ENCODE data around the gene MPP4. TPM values are rescaled to one million over a fixed set of nuclear protein-coding genes. Genes with fewer than 3 reads are reported as not detected.

The MPP4 gene
- total and polyA plus RNA-seq, 2 of the 13 experiments (the other 11 are each of a cell fraction or from before 2014, with no cell fraction given): not detected

DNA sequence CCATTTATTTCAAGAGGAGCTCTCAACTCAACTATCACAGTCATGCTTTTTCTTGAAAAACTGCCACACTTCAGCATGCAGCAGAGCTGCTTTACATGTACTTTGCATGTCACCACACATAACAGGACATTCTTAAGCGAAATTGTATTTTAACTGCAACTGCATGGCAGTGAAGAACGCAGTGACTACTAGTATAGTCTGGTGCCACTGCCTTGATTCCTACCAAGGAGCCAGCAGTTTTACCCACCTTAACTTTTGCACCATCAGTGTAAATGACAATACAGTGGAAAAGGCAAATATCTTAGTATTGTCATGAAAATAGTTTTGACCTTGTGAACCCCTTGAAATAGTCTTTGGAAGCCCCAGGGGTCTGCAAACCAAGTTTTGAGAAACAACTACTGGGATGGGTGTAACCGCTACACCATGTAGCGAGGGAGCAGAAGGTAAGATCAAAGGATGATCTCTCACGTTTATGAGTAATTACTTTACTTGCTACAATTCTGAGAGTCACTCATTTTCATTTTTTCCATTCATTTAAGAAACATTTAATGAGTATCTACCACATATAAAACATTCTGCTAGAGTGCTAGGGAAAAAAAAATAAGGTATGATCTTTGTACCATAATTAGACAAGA, 32.3 kb upstream of the MPP4 start:
- ChIA-PET POLR2A (no interaction called here), CTCF (ENCODE audit: low intra/inter-chr PET ratio, low total read pairs) (no interaction called here)
- Histone ChIP-seq H3K4me1 (ENCODE audit: insufficient read depth, low read length) (peaks cover 8% of the 10 kb centered on the region), H4K20me1 (ENCODE audit: insufficient read depth, low read length) (no peaks in the 10 kb centered on the region), H3K9ac (ENCODE audit: insufficient read depth, low read depth, low read length) (no peak overlapping the region), H3K9me3 (ENCODE audit: low read length) (no peaks in the 10 kb centered on the region), H3K27me3 (ENCODE audit: control insufficient read depth in 1 of 2, insufficient read depth in 2 of 2, low read length in 2 of 2) (no peaks in the 10 kb centered on the region), H3K4me3 (replicated peaks in 1 of 3; ENCODE audit: insufficient read depth in 1 of 3, low read depth in 2 of 3, low read length in 3 of 3) (no peak overlapping the region), H3K27ac (ENCODE audit: extremely low read length, insufficient read depth, low read length) (no peak overlapping the region), H3K79me2 (ENCODE audit: insufficient read depth, low read length) (no peaks in the 10 kb centered on the region), H3K36me3 (replicated peaks in 1 of 2; ENCODE audit: control insufficient read depth in 1 of 2, insufficient read depth in 2 of 2, low read length in 2 of 2) (no peaks in the 10 kb centered on the region; a peak in 2 of 5 replicates), H3K4me2 (ENCODE audit: low read depth, low read length) (no peak overlapping the region), H2AFZ (ENCODE audit: low read length) (no peak overlapping the region)
- intact Hi-C loops (cut with micrococcal nuclease; ENCODE audit: unreplicated experiment) (no loop called here), in situ Hi-C loops (cut with HindIII; ENCODE audit: extremely low pct_ligation_motif_present, low pct_unique_long_range_greater_than_20kb) (no loop called here)
- 92% methylated on average over 5 of the region's 5 CpGs for WGBS (ENCODE audit: low lambda C conversion rate)
- no TSS peak for BruUV-seq (replicated peaks)
- no peak for FAIRE-seq
- no peak for ATAC-seq
- no peak for DNase-seq (ENCODE audit: low spot score)
- no peak for TF ChIP-seq FOXP4 (CRISPR knock-in tag; IDR thresholded peaks at IDR 0.05)
- TF ChIP-seq ZBTB40 (IDR thresholded peaks at IDR 0.05): no peak
- no peak for TF ChIP-seq ZBTB40 (CRISPR knock-in tag; IDR thresholded peaks at IDR 0.05)
- no peak for TF ChIP-seq ZNF12 (CRISPR knock-in tag; IDR thresholded peaks at IDR 0.05)
- TF ChIP-seq ZNF143 (CRISPR knock-in tag; IDR thresholded peaks at IDR 0.05): no peak
- no peak for TF ChIP-seq GPBP1L1 (CRISPR knock-in tag; IDR thresholded peaks at IDR 0.05)
- TF ChIP-seq CHD2 (IDR thresholded peaks at IDR 0.05; ENCODE audit: low read depth, low read length): no peak
- TF ChIP-seq, protein P1, sequence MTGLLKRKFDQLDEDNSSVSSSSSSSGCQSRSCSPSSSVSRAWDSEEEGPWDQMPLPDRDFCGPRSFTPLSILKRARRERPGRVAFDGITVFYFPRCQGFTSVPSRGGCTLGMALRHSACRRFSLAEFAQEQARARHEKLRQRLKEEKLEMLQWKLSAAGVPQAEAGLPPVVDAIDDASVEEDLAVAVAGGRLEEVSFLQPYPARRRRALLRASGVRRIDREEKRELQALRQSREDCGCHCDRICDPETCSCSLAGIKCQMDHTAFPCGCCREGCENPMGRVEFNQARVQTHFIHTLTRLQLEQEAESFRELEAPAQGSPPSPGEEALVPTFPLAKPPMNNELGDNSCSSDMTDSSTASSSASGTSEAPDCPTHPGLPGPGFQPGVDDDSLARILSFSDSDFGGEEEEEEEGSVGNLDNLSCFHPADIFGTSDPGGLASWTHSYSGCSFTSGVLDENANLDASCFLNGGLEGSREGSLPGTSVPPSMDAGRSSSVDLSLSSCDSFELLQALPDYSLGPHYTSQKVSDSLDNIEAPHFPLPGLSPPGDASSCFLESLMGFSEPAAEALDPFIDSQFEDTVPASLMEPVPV (CRISPR knock-in tag; IDR thresholded peaks at IDR 0.05): no peak
- TF ChIP-seq ZNF256 (CRISPR knock-in tag; conservative IDR thresholded peaks at IDR 0.05): no peak
- no peak for TF ChIP-seq NFIC (IDR thresholded peaks at IDR 0.05; ENCODE audit: low read length)
- no peak for TF ChIP-seq NR2C2 (CRISPR knock-in tag; IDR thresholded peaks at IDR 0.05; ENCODE audit: borderline replicate concordance)
